LNCaP clone FGC (cell line): ENCODE results near the gene HCRTR1.

ENCODE experiments used
- DNase-seq: peaks from one replicate; pipeline ENCODE4 v3.0.0-alpha.2; 2011; ENCODE audit warnings: low read depth
- H3K4me3 ChIP-seq: 2 replicates; pipeline ENCODE4 v1.5.1; 2011; ENCODE audit warnings: mild to moderate bottlenecking, low read depth, low read length, control low read depth
- TF ChIP-seq, protein P1 (sequence below): IDR thresholded peaks from 2 replicates; pipeline ENCODE4 v1.5.1; 2012; ENCODE audit warnings: mild to moderate bottlenecking; ENCODE audit not compliant: control insufficient read depth, insufficient read depth; ENCODE audit errors: extremely low read depth

HCRTR1 gene

DNA sequence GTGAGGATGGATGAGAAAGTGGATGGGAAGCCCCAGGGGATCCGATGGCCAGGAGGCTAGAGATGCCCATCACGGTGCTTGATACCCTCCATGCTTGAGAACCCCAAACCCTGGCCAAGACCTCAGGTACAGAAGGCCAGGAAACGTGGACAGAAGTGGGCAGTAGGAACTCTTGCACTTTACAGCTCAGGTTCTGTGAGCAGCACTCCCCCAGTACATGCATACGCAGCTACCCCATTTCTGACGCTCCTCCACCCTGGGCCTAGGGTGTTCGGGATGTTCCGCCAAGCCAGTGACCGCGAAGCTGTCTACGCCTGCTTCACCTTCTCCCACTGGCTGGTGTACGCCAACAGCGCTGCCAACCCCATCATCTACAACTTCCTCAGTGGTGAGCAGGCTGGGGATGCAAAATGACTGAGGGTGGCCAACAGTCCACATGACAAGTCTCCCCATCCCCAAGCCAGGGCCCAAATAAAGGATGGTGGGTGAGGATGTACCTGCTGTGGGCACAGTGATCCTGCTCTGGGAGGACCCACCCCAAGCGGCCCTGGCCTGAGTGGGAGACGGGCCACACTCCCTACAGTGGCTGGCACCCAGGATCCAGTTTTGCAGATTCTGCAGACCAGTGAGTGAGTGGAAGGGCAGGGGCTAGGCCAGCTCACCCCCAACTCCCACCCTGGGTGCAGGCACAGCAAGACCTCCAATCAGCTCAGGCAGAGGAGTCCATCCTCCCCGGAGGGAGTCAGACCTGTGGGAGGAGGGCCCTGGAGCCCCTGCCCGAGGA, 7.4 kb downstream of the HCRTR1 start:
- DNase-seq = no peak
- H3K4me3 ChIP-seq = no peak overlapping the region
- TF ChIP-seq, protein P1, sequence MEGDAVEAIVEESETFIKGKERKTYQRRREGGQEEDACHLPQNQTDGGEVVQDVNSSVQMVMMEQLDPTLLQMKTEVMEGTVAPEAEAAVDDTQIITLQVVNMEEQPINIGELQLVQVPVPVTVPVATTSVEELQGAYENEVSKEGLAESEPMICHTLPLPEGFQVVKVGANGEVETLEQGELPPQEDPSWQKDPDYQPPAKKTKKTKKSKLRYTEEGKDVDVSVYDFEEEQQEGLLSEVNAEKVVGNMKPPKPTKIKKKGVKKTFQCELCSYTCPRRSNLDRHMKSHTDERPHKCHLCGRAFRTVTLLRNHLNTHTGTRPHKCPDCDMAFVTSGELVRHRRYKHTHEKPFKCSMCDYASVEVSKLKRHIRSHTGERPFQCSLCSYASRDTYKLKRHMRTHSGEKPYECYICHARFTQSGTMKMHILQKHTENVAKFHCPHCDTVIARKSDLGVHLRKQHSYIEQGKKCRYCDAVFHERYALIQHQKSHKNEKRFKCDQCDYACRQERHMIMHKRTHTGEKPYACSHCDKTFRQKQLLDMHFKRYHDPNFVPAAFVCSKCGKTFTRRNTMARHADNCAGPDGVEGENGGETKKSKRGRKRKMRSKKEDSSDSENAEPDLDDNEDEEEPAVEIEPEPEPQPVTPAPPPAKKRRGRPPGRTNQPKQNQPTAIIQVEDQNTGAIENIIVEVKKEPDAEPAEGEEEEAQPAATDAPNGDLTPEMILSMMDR = no peak

DNA sequence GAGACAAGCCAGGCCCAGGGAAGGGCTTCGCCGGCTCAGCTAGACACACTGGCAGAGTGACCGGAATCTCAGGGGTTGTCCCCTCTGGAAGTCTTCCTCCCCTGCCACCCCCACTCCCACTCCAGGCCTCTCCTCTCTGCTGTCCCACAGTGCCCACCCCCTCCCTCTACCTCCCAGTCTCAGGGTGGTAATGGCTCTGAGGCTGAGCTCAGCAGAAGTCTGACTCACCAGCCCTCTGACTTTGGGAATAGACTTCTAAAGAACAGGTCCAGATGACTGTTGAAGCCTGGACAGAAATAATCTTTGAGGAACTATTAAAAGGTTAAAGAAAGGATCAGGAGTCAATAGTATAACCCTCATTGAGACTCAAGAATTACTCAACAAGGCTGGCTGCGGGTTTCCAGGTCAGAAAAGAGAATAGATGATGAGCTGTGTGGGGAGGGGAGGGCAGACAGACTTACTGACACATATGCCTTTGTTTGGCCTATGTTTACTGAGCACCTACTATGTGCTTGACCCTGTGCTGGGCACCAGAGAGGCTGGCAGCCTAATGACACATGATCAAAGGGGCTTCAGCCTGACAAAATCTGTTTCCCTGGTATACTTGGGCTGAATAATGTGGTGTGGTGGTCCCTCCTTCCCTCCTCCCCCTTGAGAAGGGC, 8.2 kb downstream of the HCRTR1 start:
- no peak overlapping the region for H3K4me3 ChIP-seq
- no peak for DNase-seq
- TF ChIP-seq, protein P1 = no peak

DNA sequence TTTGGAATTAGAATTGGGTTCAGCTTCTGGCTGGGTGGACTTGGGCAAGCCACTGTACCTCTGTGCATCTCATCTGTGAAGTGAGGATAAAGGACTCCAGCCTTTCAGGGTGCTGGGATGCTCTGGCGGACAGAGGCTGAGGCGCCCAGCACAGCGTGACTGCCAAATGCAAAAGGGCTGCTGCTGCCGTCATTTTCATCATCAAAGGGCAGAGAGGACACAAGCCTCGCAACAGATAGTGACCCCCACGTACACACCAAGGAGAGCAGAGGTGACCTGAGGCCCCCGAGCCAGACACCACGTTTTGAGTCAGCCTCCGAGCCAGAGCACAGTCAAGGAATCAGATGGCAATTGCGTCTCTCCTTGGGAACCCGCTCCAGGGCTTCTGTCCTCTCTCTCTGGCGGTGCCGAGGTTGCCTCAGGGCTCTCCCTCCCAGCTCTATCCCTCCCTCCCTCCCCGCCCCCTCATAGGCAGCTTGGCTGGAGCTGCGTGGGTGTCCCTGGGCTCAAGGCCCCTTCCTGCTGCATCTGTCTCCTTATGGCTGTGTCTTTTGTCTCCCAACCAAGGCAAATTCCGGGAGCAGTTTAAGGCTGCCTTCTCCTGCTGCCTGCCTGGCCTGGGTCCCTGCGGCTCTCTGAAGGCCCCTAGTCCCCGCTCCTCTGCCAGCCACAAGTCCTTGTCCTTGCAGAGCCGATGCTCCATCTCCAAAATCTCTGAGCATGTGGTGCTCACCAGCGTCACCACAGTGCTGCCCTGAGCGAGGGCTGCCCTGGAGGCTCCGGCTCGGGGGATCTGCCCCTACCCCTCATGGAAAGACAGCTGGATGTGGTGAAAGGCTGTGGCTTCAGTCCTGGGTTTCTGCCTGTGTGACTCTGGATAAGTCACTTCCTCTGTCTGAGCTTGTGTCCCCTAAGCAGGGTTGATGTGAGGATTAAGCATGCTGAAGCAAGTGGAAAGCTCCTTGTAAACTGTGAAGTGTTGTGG, 9.0 kb downstream of the HCRTR1 start:
- no peak for DNase-seq
- TF ChIP-seq, protein P1 = no peak
- no peak overlapping the region for H3K4me3 ChIP-seq

DNA sequence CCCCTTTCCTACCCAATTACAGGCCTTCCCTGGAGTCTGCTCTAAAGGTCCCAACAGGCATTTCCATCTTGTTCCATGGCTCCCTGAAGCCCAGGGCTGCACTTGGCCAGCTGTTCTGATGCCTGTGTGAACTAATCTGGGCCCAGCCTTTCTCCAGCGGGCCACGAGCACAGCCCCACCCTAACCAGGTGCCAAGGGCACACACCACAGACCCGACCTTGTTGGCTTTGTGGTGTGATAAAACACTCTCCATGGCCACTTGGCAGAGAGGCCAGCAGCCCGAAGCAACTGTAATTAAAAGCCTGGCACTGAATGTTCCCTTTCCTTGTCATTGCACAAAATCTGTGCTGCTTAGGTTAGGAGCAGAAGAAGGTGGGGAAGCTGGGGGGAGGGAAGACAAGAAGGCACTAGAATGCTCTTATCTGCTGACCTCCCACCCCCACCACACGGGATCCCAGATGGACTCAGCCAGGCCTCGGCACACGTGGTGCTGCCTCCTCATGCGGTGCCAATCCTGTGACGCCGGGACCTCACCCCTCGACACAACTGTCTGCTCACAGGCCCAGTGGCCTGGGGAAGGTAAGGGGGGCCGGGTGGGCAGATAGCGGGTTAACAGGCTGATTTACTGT, 9.9 kb downstream of the HCRTR1 start:
- no peak overlapping the region for H3K4me3 ChIP-seq
- TF ChIP-seq, protein P1 = no peak
- no peak for DNase-seq

GRCh38 chr1:31627930-31628559, 10.6 kb downstream of the HCRTR1 start:
- no peak for DNase-seq
- TF ChIP-seq, protein P1 = no peak
- no peak overlapping the region for H3K4me3 ChIP-seq
